Measurements from ENCODE around the gene SERPINB1.

Gene SERPINB1

GRCh38 chr6:2812695-2813094, 29.0 kb downstream of the SERPINB1 start:
- no peak overlapping the region for H3K4me2 ChIP-seq (ENCODE audit: low read depth, low read length, poor library complexity, severe bottlenecking)
- no peaks in the 10 kb centered on the region for H3K79me2 ChIP-seq (ENCODE audit: insufficient read depth, low read length)
- H3K4me3 ChIP-seq (ENCODE audit: insufficient read depth, low read length, poor library complexity, severe bottlenecking) = no peak overlapping the region
- peaks cover 18% of the 10 kb centered on the region for H3K9me3 ChIP-seq (ENCODE audit: insufficient read depth, low read length)
- H3K9ac ChIP-seq (ENCODE audit: low read length) = no peak overlapping the region
- H3K9me2 ChIP-seq (replicated peaks; ENCODE audit: insufficient read depth, low read length) = no peaks in the 10 kb centered on the region
- no peaks in the 10 kb centered on the region for H3K27me3 ChIP-seq (ENCODE audit: low read length)
- no peak for TF ChIP-seq EZH2phosphoT487 (conservative IDR thresholded peaks at IDR 0.05; ENCODE audit: low read length)
- TF ChIP-seq CTCF (IDR thresholded peaks at IDR 0.05; ENCODE audit: insufficient read depth, low read length, poor library complexity, severe bottlenecking) = no peak
- no peak overlapping the region for H2AFZ ChIP-seq (ENCODE audit: low read depth, low read length, severe bottlenecking)
- H4K20me1 ChIP-seq (ENCODE audit: low read depth, low read length) = no peaks in the 10 kb centered on the region
- H3F3A ChIP-seq (ENCODE audit: insufficient read depth) = no peaks in the 10 kb centered on the region
- peaks cover 12% of the 10 kb centered on the region for H3K36me3 ChIP-seq (ENCODE audit: low read length)
- H3K27ac ChIP-seq (ENCODE audit: low read depth, low read length) = no peak overlapping the region

DNA sequence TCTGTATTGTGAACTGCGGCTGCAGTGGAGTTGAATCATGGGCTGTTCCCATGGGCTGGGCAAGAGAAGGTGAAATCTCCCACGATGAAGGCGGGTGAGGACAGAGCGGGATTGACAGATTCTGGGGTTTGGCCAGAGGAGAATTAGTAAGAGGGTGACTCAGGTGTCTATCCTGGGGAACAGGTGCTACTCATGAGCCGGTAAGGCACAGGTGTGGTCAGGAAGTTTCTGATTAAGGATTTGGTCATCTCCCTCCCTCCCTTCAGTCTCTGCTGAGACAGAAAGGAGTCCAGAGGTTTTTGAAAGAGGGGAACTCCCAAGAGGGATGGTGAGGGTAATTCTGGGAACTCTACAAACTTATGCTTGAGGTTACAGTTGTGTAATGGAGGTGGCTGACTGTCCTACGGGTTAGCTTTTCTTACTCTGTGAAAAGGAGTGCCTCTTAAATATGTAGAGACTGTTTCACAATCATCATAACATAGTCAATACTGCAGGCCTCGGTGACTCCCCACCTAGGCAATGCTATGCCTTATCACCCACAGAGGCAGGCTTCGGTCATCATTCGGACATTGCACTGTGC, 31.5 kb downstream of the SERPINB1 start:
- no peak overlapping the region for H3K4me2 ChIP-seq (ENCODE audit: low read depth, low read length, poor library complexity, severe bottlenecking)
- H3K9me2 ChIP-seq (replicated peaks; ENCODE audit: insufficient read depth, low read length) = no peaks in the 10 kb centered on the region
- no peak for TF ChIP-seq CTCF (IDR thresholded peaks at IDR 0.05; ENCODE audit: insufficient read depth, low read length, poor library complexity, severe bottlenecking)
- no peak for TF ChIP-seq EZH2phosphoT487 (conservative IDR thresholded peaks at IDR 0.05; ENCODE audit: low read length)
- H3K27me3 ChIP-seq (ENCODE audit: low read length) = no peaks in the 10 kb centered on the region
- H3K36me3 ChIP-seq (ENCODE audit: low read length) = peaks cover 1% of the 10 kb centered on the region
- no peaks in the 10 kb centered on the region for H4K20me1 ChIP-seq (ENCODE audit: low read depth, low read length)
- no peak overlapping the region for H2AFZ ChIP-seq (ENCODE audit: low read depth, low read length, severe bottlenecking)
- H3K9ac ChIP-seq (ENCODE audit: low read length) = no peak overlapping the region
- H3K9me3 ChIP-seq (ENCODE audit: insufficient read depth, low read length) = peaks cover under 1% of the 10 kb centered on the region; the same call in 1 of the 2 replicates
- H3K79me2 ChIP-seq (ENCODE audit: insufficient read depth, low read length) = no peaks in the 10 kb centered on the region
- no peak overlapping the region for H3K27ac ChIP-seq (ENCODE audit: low read depth, low read length)
- H3K4me3 ChIP-seq (ENCODE audit: insufficient read depth, low read length, poor library complexity, severe bottlenecking) = no peak overlapping the region
- no peaks in the 10 kb centered on the region for H3F3A ChIP-seq (ENCODE audit: insufficient read depth)

DNA sequence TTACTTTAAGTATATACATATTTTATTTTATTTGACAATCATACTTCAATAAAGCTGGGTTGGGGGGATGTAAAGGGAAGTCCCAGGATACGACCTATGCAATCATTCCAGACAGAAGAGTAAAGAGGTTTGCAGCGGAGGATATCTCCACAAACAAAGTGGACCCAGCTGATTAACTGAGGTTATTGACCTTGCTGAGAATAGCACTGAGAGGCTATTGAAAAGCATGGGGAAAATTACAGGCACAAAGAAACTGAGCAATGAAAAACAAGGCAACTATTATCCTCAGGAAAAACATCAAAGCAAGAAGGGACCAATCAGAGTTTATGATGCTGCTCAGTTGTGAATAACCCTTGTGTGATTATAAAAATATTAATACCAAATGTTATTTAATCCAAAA, 32.6 kb downstream of the SERPINB1 start:
- Histone ChIP-seq H3K9me3 (ENCODE audit: insufficient read depth, low read length) (no peaks in the 10 kb centered on the region), H3K9ac (ENCODE audit: low read length) (no peak overlapping the region), H3K27me3 (ENCODE audit: low read length) (no peaks in the 10 kb centered on the region), H3K4me2 (ENCODE audit: low read depth, low read length, poor library complexity, severe bottlenecking) (no peak overlapping the region), H3K9me2 (replicated peaks; ENCODE audit: insufficient read depth, low read length) (no peaks in the 10 kb centered on the region), H2AFZ (ENCODE audit: low read depth, low read length, severe bottlenecking) (no peak overlapping the region), H3K36me3 (ENCODE audit: low read length) (no peaks in the 10 kb centered on the region), H3K79me2 (ENCODE audit: insufficient read depth, low read length) (no peaks in the 10 kb centered on the region), H3F3A (ENCODE audit: insufficient read depth) (no peaks in the 10 kb centered on the region), H3K4me3 (ENCODE audit: insufficient read depth, low read length, poor library complexity, severe bottlenecking) (no peak overlapping the region), H3K27ac (ENCODE audit: low read depth, low read length) (no peak overlapping the region), H4K20me1 (ENCODE audit: low read depth, low read length) (no peaks in the 10 kb centered on the region)
- no peak for TF ChIP-seq EZH2phosphoT487 (conservative IDR thresholded peaks at IDR 0.05; ENCODE audit: low read length)
- no peak for TF ChIP-seq CTCF (IDR thresholded peaks at IDR 0.05; ENCODE audit: insufficient read depth, low read length, poor library complexity, severe bottlenecking)

All from SU-DHL-6 (cell line).